Lung microvascular endothelial cell (primary cell): Measurements from ENCODE around the gene RAB44. TPM values are rescaled to one million over a fixed set of nuclear protein-coding genes. Genes with fewer than 3 reads are reported as not detected.
A peak's percentile ranks its signal among the peaks of the same experiment; 100 is the strongest.

ENCODE experiments used
- DNase-seq, 2 donors: peaks; one replicate each; pipeline versions ENCODE4 v3.0.0 to v3.0.0-alpha.2; 2010; ENCODE audit warnings: low read depth in 2 of 2
- total RNA-seq: library from RNA; depleted of rRNA; stranded (reverse); fragments of >200 nt; gene quantifications from 2 replicates; pipeline ENCODE4 v1.2.1, GENCODE V29; 2014

Gene RAB44
- total RNA-seq, 1 donor from 2014 or later: not detected

- peak; percentile 48 to 72 for DNase-seq
These were observed 30.6 kb upstream of the RAB44 start for GRCh38 chr6:36666826-36667591.

- DNase-seq: no peak
These were observed 29.0 kb upstream of the RAB44 start for GRCh38 chr6:36668591-36668990.

GRCh38 chr6:36669002-36669401 lies 28.6 kb upstream of the RAB44 start:
- no peak for DNase-seq

- no peak for DNase-seq
These were observed 27.4 kb upstream of the RAB44 start for GRCh38 chr6:36670271-36670670.

- DNase-seq: no peak
These were observed 25.8 kb upstream of the RAB44 start for GRCh38 chr6:36671687-36672375.

- peak in 1 of 2 donors; percentile 69 for DNase-seq
These were observed 23.7 kb upstream of the RAB44 start for GRCh38 chr6:36673882-36674281.

GRCh38 chr6:36674942-36675341 lies 22.7 kb upstream of the RAB44 start:
- no peak for DNase-seq

- peak; percentile 46 for DNase-seq
These were observed 21.2 kb upstream of the RAB44 start for GRCh38 chr6:36676141-36677058.

GRCh38 chr6:36677059-36677749 lies 20.4 kb upstream of the RAB44 start:
- no peak for DNase-seq

GRCh38 chr6:36677753-36678487 lies 19.7 kb upstream of the RAB44 start:
- DNase-seq: no peak

GRCh38 chr6:36678488-36679042 lies 19.1 kb upstream of the RAB44 start, which contains the start of gene CDKN1A:
Gene CDKN1A, plus strand, starts transcription at chr6:36678714. Its CDS starts 5,388 bp downstream, at chr6:36684102.
- DNase-seq: peak; percentile 93 to 94

GRCh38 chr6:36679043-36679833 lies 18.4 kb upstream of the RAB44 start:
- DNase-seq: peak; percentile 58 to 81

GRCh38 chr6:36682328-36683144 lies 15.1 kb upstream of the RAB44 start:
- peak; percentile 42 to 44 for DNase-seq

- DNase-seq: no peak
These were observed 14.4 kb upstream of the RAB44 start for GRCh38 chr6:36683145-36683655.

GRCh38 chr6:36683656-36684446 lies 13.8 kb upstream of the RAB44 start:
- no peak for DNase-seq

GRCh38 chr6:36684447-36684812 lies 13.2 kb upstream of the RAB44 start:
- DNase-seq: no peak

- no peak for DNase-seq
These were observed 12.3 kb upstream of the RAB44 start for GRCh38 chr6:36685166-36685924.
